ENCODE data around the gene ANKFY1.

Gene ANKFY1

GRCh38 chr17:4163951-4164350 is 99.8 kb downstream of the ANKFY1 start:
- no peaks in the 10 kb centered on the region for H3K27me3 Mint-ChIP-seq
- H3K36me3 Mint-ChIP-seq (ENCODE audit: insufficient read depth) = peaks cover 29% of the 10 kb centered on the region
- DNase-seq (ENCODE audit: low spot score in 2 of 2) (no peak), ATAC-seq (replicated peaks; ENCODE audit: extremely low read depth, poor library complexity, severe bottlenecking) (no peak)
- H3K4me3 Mint-ChIP-seq = no peak overlapping the region
- H3K27ac Mint-ChIP-seq (ENCODE audit: low read depth) = no peak overlapping the region
- H3K4me1 Mint-ChIP-seq = no peaks in the 10 kb centered on the region
- H3K9me3 Mint-ChIP-seq = no peaks in the 10 kb centered on the region

GRCh38 chr17:4162775-4163466 is 100.9 kb downstream of the ANKFY1 start:
- ATAC-seq (replicated peaks; ENCODE audit: extremely low read depth, poor library complexity, severe bottlenecking) (no peak), DNase-seq (ENCODE audit: low spot score in 2 of 2) (no peak)
- Mint-ChIP-seq H3K27ac (ENCODE audit: low read depth) (no peak overlapping the region), H3K27me3 (no peaks in the 10 kb centered on the region), H3K36me3 (ENCODE audit: insufficient read depth) (peaks cover 29% of the 10 kb centered on the region), H3K4me1 (no peaks in the 10 kb centered on the region), H3K9me3 (no peaks in the 10 kb centered on the region), H3K4me3 (no peak overlapping the region)

DNA sequence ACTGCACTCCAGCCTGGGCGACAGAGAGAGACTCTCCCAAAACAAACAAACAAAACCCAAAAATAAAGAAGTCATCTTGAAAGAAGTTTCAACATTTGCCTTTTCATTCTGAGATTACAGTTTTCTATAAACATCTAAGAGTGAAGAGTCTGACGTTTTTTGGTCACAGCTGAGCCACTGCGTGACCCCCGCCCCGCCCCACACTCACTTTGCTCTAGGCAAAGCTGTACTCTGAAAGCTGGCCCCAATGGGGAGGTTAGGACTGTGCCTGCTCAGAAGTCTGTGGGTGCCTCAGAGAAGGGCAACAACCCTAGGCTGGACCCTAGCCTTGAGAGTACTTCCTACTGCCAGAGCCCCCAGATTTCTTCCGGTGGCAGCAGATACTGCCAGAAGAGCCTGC is 101.5 kb downstream of the ANKFY1 start:
- DNase-seq (ENCODE audit: low spot score in 2 of 2) (no peak), ATAC-seq (replicated peaks; ENCODE audit: extremely low read depth, poor library complexity, severe bottlenecking) (no peak)
- Mint-ChIP-seq H3K4me3 (no peak overlapping the region), H3K27ac (ENCODE audit: low read depth) (no peak overlapping the region), H3K4me1 (no peaks in the 10 kb centered on the region), H3K9me3 (no peaks in the 10 kb centered on the region), H3K27me3 (no peaks in the 10 kb centered on the region), H3K36me3 (ENCODE audit: insufficient read depth) (peaks cover 23% of the 10 kb centered on the region)

GRCh38 chr17:4161967-4162305 is 101.8 kb downstream of the ANKFY1 start:
- H3K4me1 Mint-ChIP-seq = no peaks in the 10 kb centered on the region
- H3K27me3 Mint-ChIP-seq = no peaks in the 10 kb centered on the region
- no peak overlapping the region for H3K4me3 Mint-ChIP-seq
- H3K9me3 Mint-ChIP-seq = no peaks in the 10 kb centered on the region
- DNase-seq (ENCODE audit: low spot score in 2 of 2) (no peak), ATAC-seq (replicated peaks; ENCODE audit: extremely low read depth, poor library complexity, severe bottlenecking) (no peak)
- H3K36me3 Mint-ChIP-seq (ENCODE audit: insufficient read depth) = peaks cover 21% of the 10 kb centered on the region
- H3K27ac Mint-ChIP-seq (ENCODE audit: low read depth) = no peak overlapping the region

DNA sequence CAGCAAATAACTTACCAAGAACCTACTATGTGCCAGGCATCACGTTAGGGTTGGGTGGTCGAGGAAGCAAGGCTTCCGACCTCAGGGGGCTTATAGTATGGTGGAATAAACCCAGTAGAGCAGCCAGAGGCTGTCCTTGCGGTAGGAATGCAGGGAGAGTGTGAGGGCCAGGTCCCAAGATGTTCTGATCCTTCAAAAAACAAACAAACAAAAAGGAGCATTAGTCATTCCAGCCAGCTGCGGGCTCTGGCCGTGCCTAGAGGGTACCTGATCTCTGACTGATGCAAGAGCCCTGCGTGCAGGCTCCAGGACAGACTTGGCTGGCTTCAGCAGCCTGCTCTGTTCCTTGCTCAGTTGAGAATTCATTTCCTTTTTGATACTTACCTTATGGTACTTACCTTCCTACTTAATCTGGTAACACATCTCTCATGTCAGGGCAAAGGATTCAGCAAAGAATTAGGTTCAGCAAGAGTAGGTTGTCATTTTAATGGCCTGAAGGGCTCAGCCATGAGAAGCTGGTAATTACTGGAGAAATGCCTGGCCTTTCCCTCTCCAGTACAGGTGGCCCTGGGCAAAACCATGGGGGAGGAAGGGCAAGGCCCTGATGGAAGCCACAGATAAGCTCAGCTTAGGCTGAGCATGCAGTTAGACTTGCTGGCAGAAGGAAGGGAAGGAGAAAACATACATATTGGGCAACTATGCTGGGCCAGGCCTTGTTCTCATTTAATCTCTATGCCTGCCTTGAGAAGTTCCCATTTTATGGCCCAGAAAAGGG is 102.4 kb downstream of the ANKFY1 start:
- Mint-ChIP-seq H3K4me3 (no peak overlapping the region), H3K27ac (ENCODE audit: low read depth) (no peak overlapping the region), H3K36me3 (ENCODE audit: insufficient read depth) (peaks cover 18% of the 10 kb centered on the region), H3K9me3 (no peaks in the 10 kb centered on the region), H3K27me3 (no peaks in the 10 kb centered on the region), H3K4me1 (no peaks in the 10 kb centered on the region)
- DNase-seq (ENCODE audit: low spot score in 2 of 2) = no peak
- no peak for ATAC-seq (replicated peaks; ENCODE audit: extremely low read depth, poor library complexity, severe bottlenecking)

GRCh38 chr17:4160294-4160859 is 103.4 kb downstream of the ANKFY1 start:
- ATAC-seq (replicated peaks; ENCODE audit: extremely low read depth, poor library complexity, severe bottlenecking) (no peak), DNase-seq (ENCODE audit: low spot score in 2 of 2) (no peak)
- no peaks in the 10 kb centered on the region for H3K4me1 Mint-ChIP-seq
- H3K4me3 Mint-ChIP-seq = no peak overlapping the region
- H3K27me3 Mint-ChIP-seq = no peaks in the 10 kb centered on the region
- peaks cover 13% of the 10 kb centered on the region for H3K36me3 Mint-ChIP-seq (ENCODE audit: insufficient read depth)
- no peaks in the 10 kb centered on the region for H3K9me3 Mint-ChIP-seq
- no peak overlapping the region for H3K27ac Mint-ChIP-seq (ENCODE audit: low read depth)

DNA sequence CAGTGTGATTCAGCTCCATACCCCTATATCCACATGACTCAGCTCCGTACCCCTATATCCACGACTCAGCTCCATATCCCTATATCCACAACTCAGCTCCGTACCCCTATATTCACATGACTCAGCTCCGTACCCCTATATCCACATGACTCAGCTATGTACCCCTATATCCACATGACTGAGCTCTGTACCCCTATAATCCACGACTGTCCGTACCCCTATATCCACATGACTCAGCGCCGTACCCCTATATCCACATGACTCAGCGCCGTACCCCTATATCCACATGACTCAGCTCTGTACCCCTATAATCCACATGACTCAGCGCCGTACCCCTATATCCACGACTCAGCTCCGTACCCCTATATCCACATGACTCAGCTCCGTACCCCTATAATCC is 104.0 kb downstream of the ANKFY1 start:
- Mint-ChIP-seq H3K4me1 (no peaks in the 10 kb centered on the region), H3K27me3 (no peaks in the 10 kb centered on the region), H3K9me3 (no peaks in the 10 kb centered on the region), H3K27ac (ENCODE audit: low read depth) (no peak overlapping the region), H3K36me3 (ENCODE audit: insufficient read depth) (peaks cover 10% of the 10 kb centered on the region), H3K4me3 (no peak overlapping the region)
- no peak for ATAC-seq (replicated peaks; ENCODE audit: extremely low read depth, poor library complexity, severe bottlenecking)
- DNase-seq (ENCODE audit: low spot score in 2 of 2) = no peak

DNA sequence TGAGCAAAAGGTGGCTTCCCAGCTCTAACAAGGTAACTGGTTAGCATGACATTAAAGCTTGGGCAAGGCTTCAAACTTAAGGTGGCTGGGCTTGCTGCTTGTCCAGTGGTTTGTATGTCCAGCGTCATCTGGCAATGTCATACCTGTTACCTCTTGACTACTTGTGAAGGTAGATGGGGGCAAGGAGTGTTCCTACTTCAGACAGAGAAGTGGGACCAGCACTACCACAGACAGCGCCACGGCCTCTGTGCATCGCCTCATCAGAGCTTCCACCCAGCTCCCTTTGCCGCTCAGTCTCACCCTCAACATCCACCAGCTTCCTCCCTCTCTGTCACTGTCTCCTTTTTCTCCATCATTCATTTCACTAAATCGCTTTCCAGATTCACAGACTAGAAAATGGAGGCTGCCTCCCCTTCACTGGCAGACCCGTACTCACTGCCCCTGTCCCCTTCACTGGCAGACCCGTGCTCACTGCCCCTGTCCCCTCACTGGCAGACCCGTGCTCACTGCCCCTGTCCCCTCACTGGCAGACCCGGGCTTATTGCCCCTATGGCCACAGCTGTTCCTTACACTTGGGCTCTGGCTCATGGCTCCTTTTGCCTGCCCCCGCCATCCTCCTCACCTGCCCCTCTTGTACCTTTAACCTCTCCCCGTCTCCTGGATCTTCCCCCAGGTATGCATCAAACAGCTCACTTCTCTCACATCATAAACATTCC is 106.0 kb downstream of the ANKFY1 start:
- Mint-ChIP-seq H3K4me3 (no peak overlapping the region), H3K36me3 (ENCODE audit: insufficient read depth) (peaks cover 6% of the 10 kb centered on the region), H3K4me1 (peaks cover 4% of the 10 kb centered on the region), H3K9me3 (no peaks in the 10 kb centered on the region), H3K27me3 (no peaks in the 10 kb centered on the region), H3K27ac (ENCODE audit: low read depth) (no peak overlapping the region)
- ATAC-seq (replicated peaks; ENCODE audit: extremely low read depth, poor library complexity, severe bottlenecking) = no peak
- no peak for DNase-seq (ENCODE audit: low spot score in 2 of 2)

- Mint-ChIP-seq H3K9me3 (no peaks in the 10 kb centered on the region), H3K4me3 (no peak overlapping the region), H3K27ac (ENCODE audit: low read depth) (no peak overlapping the region), H3K4me1 (peaks cover 4% of the 10 kb centered on the region), H3K27me3 (no peaks in the 10 kb centered on the region), H3K36me3 (ENCODE audit: insufficient read depth) (peaks cover 6% of the 10 kb centered on the region)
- no peak for ATAC-seq (replicated peaks; ENCODE audit: extremely low read depth, poor library complexity, severe bottlenecking)
- DNase-seq (ENCODE audit: low spot score in 2 of 2) = no peak
Observed at GRCh38 chr17:4156750-4157381, 106.9 kb downstream of the ANKFY1 start.

- H3K27me3 Mint-ChIP-seq = no peaks in the 10 kb centered on the region
- no peak overlapping the region for H3K27ac Mint-ChIP-seq (ENCODE audit: low read depth)
- H3K4me3 Mint-ChIP-seq = no peak overlapping the region
- H3K36me3 Mint-ChIP-seq (ENCODE audit: insufficient read depth) = peaks cover 6% of the 10 kb centered on the region
- no peaks in the 10 kb centered on the region for H3K9me3 Mint-ChIP-seq
- ATAC-seq (replicated peaks; ENCODE audit: extremely low read depth, poor library complexity, severe bottlenecking) (no peak), DNase-seq (ENCODE audit: low spot score in 2 of 2) (no peak)
- peaks cover 4% of the 10 kb centered on the region for H3K4me1 Mint-ChIP-seq
Observed at GRCh38 chr17:4155980-4156620, 107.7 kb downstream of the ANKFY1 start.

- Mint-ChIP-seq H3K27me3 (no peaks in the 10 kb centered on the region), H3K4me3 (no peak overlapping the region), H3K36me3 (ENCODE audit: insufficient read depth) (peaks cover 4% of the 10 kb centered on the region), H3K9me3 (no peaks in the 10 kb centered on the region), H3K4me1 (peaks cover 4% of the 10 kb centered on the region), H3K27ac (ENCODE audit: low read depth) (no peak overlapping the region)
- no peak for ATAC-seq (replicated peaks; ENCODE audit: extremely low read depth, poor library complexity, severe bottlenecking)
- no peak for DNase-seq (ENCODE audit: low spot score in 2 of 2)
Observed at GRCh38 chr17:4154201-4154600, 109.6 kb downstream of the ANKFY1 start.

DNA sequence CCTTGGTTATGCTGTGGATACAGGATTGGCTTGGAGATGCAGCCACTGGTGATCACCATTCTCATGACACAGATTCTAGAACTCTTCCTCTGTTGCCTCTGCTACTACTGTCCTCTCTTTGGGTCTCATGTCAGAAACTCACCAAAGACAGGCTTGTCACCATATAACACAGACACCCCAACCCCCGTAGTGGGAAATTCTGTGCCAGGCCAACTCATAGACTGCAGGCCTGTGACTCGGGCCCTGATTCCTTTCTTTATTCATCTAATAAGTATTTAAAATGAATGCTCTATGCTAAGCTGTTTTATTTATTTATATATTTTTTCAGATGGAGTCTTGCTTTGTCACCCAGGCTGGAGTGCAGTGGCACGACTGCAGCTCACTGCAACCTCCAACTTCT is 111.3 kb downstream of the ANKFY1 start:
- ATAC-seq (replicated peaks; ENCODE audit: extremely low read depth, poor library complexity, severe bottlenecking) = no peak
- Mint-ChIP-seq H3K27me3 (no peaks in the 10 kb centered on the region), H3K36me3 (ENCODE audit: insufficient read depth) (no peaks in the 10 kb centered on the region), H3K4me1 (peaks cover 4% of the 10 kb centered on the region), H3K4me3 (no peak overlapping the region), H3K27ac (ENCODE audit: low read depth) (no peak overlapping the region), H3K9me3 (no peaks in the 10 kb centered on the region)
- DNase-seq (ENCODE audit: low spot score in 2 of 2) = no peak

All from central memory CD8-positive, alpha-beta T cell (primary cell).